ENCODE results near the gene CCT7.

DNA sequence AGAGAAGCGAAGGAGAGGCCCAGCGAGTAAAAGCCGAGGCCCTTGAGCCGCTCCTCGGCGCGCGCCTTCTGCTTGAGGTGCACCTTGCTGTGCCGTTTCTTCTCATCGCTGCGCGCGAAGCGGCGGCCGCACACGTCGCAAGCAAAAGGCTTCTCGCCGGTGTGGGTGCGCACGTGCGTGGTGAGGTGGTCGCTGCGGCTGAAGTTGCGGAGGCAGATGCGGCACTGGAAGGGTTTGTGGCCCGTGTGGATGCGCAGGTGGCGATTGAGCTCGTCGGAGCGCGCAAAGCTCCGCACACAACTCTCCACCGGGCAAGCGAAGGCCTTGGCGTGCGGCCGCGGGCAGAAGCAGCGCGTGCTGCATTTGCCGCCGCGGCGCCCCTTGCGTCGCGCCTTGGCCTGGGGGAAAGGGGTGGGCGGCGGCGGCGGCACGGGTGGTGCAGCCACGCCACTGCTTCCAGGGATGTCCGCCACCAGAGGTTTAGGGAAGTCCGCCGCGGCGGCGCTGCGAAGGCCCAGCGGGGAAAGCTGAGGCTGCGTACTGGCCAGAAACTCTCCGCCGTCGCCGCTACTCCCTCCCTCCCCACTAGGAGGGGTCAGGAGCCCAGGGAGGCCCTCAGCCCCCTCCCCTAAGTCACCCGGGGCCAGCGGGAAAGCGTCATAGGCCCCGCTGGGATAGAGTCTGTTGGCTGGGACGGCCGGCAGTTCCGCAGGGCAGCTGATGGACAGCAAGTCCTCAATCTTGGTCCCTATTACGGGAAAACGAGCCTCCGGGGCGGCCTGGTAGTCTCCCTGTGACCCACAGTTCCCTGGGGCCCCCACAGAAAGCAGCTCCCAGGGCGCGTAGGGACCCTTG, 57.6 kb downstream of the CCT7 start:
- TF ChIP-seq TAF1 (IDR thresholded peaks at IDR 0.05; ENCODE audit: low read depth) (no peak), EGR1 (IDR thresholded peaks at IDR 0.05) (no peak), CEBPB (IDR thresholded peaks at IDR 0.05) (no peak), FOXM1 (IDR thresholded peaks at IDR 0.05; ENCODE audit: borderline replicate concordance, low read depth) (no peak), EP300 (IDR thresholded peaks at IDR 0.05; ENCODE audit: borderline replicate concordance) (no peak)
- TF ChIP-seq, protein P1, sequence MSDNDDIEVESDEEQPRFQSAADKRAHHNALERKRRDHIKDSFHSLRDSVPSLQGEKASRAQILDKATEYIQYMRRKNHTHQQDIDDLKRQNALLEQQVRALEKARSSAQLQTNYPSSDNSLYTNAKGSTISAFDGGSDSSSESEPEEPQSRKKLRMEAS (IDR thresholded peaks at IDR 0.05) = no peak
- TF ChIP-seq, protein P2, sequence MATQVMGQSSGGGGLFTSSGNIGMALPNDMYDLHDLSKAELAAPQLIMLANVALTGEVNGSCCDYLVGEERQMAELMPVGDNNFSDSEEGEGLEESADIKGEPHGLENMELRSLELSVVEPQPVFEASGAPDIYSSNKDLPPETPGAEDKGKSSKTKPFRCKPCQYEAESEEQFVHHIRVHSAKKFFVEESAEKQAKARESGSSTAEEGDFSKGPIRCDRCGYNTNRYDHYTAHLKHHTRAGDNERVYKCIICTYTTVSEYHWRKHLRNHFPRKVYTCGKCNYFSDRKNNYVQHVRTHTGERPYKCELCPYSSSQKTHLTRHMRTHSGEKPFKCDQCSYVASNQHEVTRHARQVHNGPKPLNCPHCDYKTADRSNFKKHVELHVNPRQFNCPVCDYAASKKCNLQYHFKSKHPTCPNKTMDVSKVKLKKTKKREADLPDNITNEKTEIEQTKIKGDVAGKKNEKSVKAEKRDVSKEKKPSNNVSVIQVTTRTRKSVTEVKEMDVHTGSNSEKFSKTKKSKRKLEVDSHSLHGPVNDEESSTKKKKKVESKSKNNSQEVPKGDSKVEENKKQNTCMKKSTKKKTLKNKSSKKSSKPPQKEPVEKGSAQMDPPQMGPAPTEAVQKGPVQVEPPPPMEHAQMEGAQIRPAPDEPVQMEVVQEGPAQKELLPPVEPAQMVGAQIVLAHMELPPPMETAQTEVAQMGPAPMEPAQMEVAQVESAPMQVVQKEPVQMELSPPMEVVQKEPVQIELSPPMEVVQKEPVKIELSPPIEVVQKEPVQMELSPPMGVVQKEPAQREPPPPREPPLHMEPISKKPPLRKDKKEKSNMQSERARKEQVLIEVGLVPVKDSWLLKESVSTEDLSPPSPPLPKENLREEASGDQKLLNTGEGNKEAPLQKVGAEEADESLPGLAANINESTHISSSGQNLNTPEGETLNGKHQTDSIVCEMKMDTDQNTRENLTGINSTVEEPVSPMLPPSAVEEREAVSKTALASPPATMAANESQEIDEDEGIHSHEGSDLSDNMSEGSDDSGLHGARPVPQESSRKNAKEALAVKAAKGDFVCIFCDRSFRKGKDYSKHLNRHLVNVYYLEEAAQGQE (IDR thresholded peaks at IDR 0.05; ENCODE audit: low read depth) = no peak

All from Ishikawa (cell line).